HG03521 (cell line): Measurements from ENCODE around the gene RALB.

ENCODE experiments used
- ATAC-seq: cut with Tn5 transposase; IDR thresholded peaks from one replicate; pipeline ENCODE4 v1.9.1; 2021; ENCODE audit warnings: mild to moderate bottlenecking, moderate library complexity; ENCODE audit not compliant: unreplicated experiment

RALB gene

GRCh38 chr2:120252225-120253020, at the start of gene RALB:
Gene RALB, plus strand, starts transcription at chr2:120252852. Its CDS starts 25,813 bp downstream, at chr2:120278665.
- ATAC-seq = peak; percentile 90

- no peak for ATAC-seq
Observed at GRCh38 chr2:120203251-120204021, 49.2 kb upstream of the RALB start.

- no peak for ATAC-seq
Observed at GRCh38 chr2:120204022-120204405, 48.6 kb upstream of the RALB start.

GRCh38 chr2:120204417-120204816, 48.2 kb upstream of the RALB start:
- no peak for ATAC-seq

- ATAC-seq = no peak
Observed at GRCh38 chr2:120204945-120205670, 47.5 kb upstream of the RALB start.

- no peak for ATAC-seq
Observed at GRCh38 chr2:120206022-120206581, 46.5 kb upstream of the RALB start.

- no peak for ATAC-seq
Observed at GRCh38 chr2:120208381-120209353, 44.0 kb upstream of the RALB start.

- no peak for ATAC-seq
Observed at GRCh38 chr2:120209427-120210269, 43.0 kb upstream of the RALB start.

- no peak for ATAC-seq
Observed at GRCh38 chr2:120210270-120210693, 42.4 kb upstream of the RALB start.

GRCh38 chr2:120218181-120218580, 34.5 kb upstream of the RALB start:
- no peak for ATAC-seq

- no peak for ATAC-seq
Observed at GRCh38 chr2:120219291-120219690, 33.4 kb upstream of the RALB start.

- ATAC-seq = no peak
Observed at GRCh38 chr2:120219766-120220165, 32.9 kb upstream of the RALB start.

GRCh38 chr2:120220756-120221155, 31.9 kb upstream of the RALB start:
- ATAC-seq = no peak

- no peak for ATAC-seq
Observed at GRCh38 chr2:120221616-120222015, 31.0 kb upstream of the RALB start.

GRCh38 chr2:120222186-120223033, 30.2 kb upstream of the RALB start:
- no peak for ATAC-seq

- ATAC-seq = peak; percentile 82
Observed at GRCh38 chr2:120223034-120223912, 29.4 kb upstream of the RALB start, which contains the start of gene TMEM185B. Gene TMEM185B, minus strand, starts transcription at chr2:120223400. Its CDS starts 424 bp downstream, at chr2:120222976.

- ATAC-seq = no peak
Observed at GRCh38 chr2:120224256-120224655, 28.4 kb upstream of the RALB start.
